H9 (cell line): ENCODE measurements around the gene BICD1. TPM values are rescaled to one million over a fixed set of nuclear protein-coding genes. Genes with fewer than 3 reads are reported as not detected.

ENCODE experiments used
- DNase-seq: peaks from one replicate; pipeline ENCODE4 v3.0.0-alpha.2; 2017
- H2AFZ ChIP-seq: one replicate; pipeline ENCODE4 v1.6.1; 2013; ENCODE audit warnings: mild to moderate bottlenecking, low read length, control low read depth, moderate library complexity
- H2AK5ac ChIP-seq: 2 replicates; pipeline ENCODE4 v1.6.1; 2013; ENCODE audit warnings: low read length, control low read depth, mixed read lengths; ENCODE audit not compliant: insufficient read length
- H2BK120ac ChIP-seq: one replicate; pipeline ENCODE4 v1.6.1; 2013; ENCODE audit warnings: low read depth, mild to moderate bottlenecking, low read length, control low read depth, inconsistent platforms; ENCODE audit not compliant: poor library complexity, severe bottlenecking
- H2BK12ac ChIP-seq: 2 replicates; pipeline ENCODE4 v1.6.1; 2013; ENCODE audit warnings: low read length, control low read depth, mixed read lengths, low read depth; ENCODE audit not compliant: insufficient read length
- H2BK15ac ChIP-seq: 2 replicates; pipeline ENCODE4 v1.6.1; 2013; ENCODE audit warnings: low read depth, low read length, control low read depth
- H2BK20ac ChIP-seq: one replicate; pipeline ENCODE4 v1.6.1; 2013; ENCODE audit warnings: low read depth, mild to moderate bottlenecking, low read length, control low read depth, inconsistent platforms; ENCODE audit not compliant: poor library complexity, severe bottlenecking
- H2BK5ac ChIP-seq: 2 replicates; pipeline ENCODE4 v1.6.1; 2013; ENCODE audit warnings: low read length, control low read depth, mixed read lengths; ENCODE audit not compliant: insufficient read length
- H3K14ac ChIP-seq: 2 replicates; pipeline ENCODE4 v1.6.1; 2013; ENCODE audit warnings: low read length, control low read depth; ENCODE audit not compliant: insufficient read depth
- H3K18ac ChIP-seq: 2 replicates; pipeline ENCODE4 v1.6.1; 2013; ENCODE audit warnings: low read depth, mild to moderate bottlenecking, mixed read lengths, low read length, control low read depth; ENCODE audit not compliant: insufficient read length
- H3K23ac ChIP-seq: 2 replicates; pipeline ENCODE4 v1.6.1; 2013; ENCODE audit warnings: low read length, control low read depth, mixed read lengths, low read depth; ENCODE audit not compliant: insufficient read length
- H3K23me2 ChIP-seq: 2 replicates; pipeline ENCODE4 v1.6.1; 2013; ENCODE audit warnings: low read depth, mild to moderate bottlenecking, mixed read lengths, low read length, control low read depth; ENCODE audit not compliant: insufficient read length, poor library complexity, severe bottlenecking
- H3K27ac ChIP-seq: 2 replicates; pipeline ENCODE4 v1.5.1; 2013; ENCODE audit warnings: low read length, control low read depth, mixed read lengths, low read depth; ENCODE audit not compliant: insufficient read length
- H3K27me3 ChIP-seq: 2 replicates; pipeline ENCODE4 v1.6.1; 2013; ENCODE audit warnings: low read length, control low read depth, inconsistent platforms; ENCODE audit not compliant: insufficient read depth
- H3K4ac ChIP-seq: 2 replicates; pipeline ENCODE4 v1.6.1; 2013; ENCODE audit warnings: low read depth, mild to moderate bottlenecking, control low read depth, inconsistent platforms, low read length, moderate library complexity
- H3K4me1 ChIP-seq: 2 replicates; pipeline ENCODE4 v1.6.1; 2013; ENCODE audit warnings: low read length, control low read depth, inconsistent platforms; ENCODE audit not compliant: insufficient read depth
- H3K4me2 ChIP-seq: 2 replicates; pipeline ENCODE4 v1.6.1; 2013; ENCODE audit warnings: low read length, control low read depth, mixed read lengths; ENCODE audit not compliant: insufficient read length, insufficient read depth
- H3K56ac ChIP-seq: 2 replicates; pipeline ENCODE4 v1.6.1; 2013; ENCODE audit warnings: low read depth, mild to moderate bottlenecking, mixed read lengths, low read length, control low read depth; ENCODE audit not compliant: insufficient read length
- H3K79me1 ChIP-seq: 2 replicates; pipeline ENCODE4 v1.6.1; 2013; ENCODE audit warnings: low read depth, mild to moderate bottlenecking, moderate library complexity, low read length, control low read depth, inconsistent platforms; ENCODE audit not compliant: insufficient read depth, poor library complexity, severe bottlenecking
- H3K79me2 ChIP-seq: 2 replicates; pipeline ENCODE4 v1.6.1; 2013; ENCODE audit warnings: low read length, control low read depth, inconsistent platforms; ENCODE audit not compliant: insufficient read depth
- H3K9ac ChIP-seq: 2 replicates; pipeline ENCODE4 v1.6.1; 2013; ENCODE audit warnings: low read length, control low read depth, mixed read lengths; ENCODE audit not compliant: insufficient read length; ENCODE audit errors: extremely low read depth
- H3K9me3 ChIP-seq: one replicate; pipeline ENCODE4 v1.6.1; 2013; ENCODE audit warnings: low read depth, low read length, inconsistent platforms; ENCODE audit not compliant: control insufficient read depth
- H3T11ph ChIP-seq: one replicate; pipeline ENCODE4 v1.6.1; 2013; ENCODE audit warnings: mild to moderate bottlenecking, low read length, control low read depth, inconsistent platforms
- H4K20me1 ChIP-seq: one replicate; pipeline ENCODE4 v1.6.1; 2013; ENCODE audit not compliant: control insufficient read depth, insufficient read length, insufficient read depth
- H4K5ac ChIP-seq: 2 replicates; pipeline ENCODE4 v1.6.1; 2013; ENCODE audit warnings: low read depth, mild to moderate bottlenecking, mixed read lengths, low read length, control low read depth; ENCODE audit not compliant: insufficient read length
- H4K8ac ChIP-seq: replicated peaks from 2 replicates; pipeline ENCODE4 v1.6.1; 2013; ENCODE audit warnings: low read length, control low read depth, mixed read lengths, low read depth; ENCODE audit not compliant: insufficient read length
- H4K91ac ChIP-seq: 2 replicates; pipeline ENCODE4 v1.6.1; 2013; ENCODE audit warnings: low read depth, mild to moderate bottlenecking, moderate library complexity, mixed read lengths, low read length, control low read depth; ENCODE audit not compliant: insufficient read length
- H3K27ac Mint-ChIP-seq, 3 experiments: 2 replicates in 2 of 3; 3 replicates in 1 of 3; pipeline ENCODE4 v1.8.0; 2020 to 2021; ENCODE audit warnings: mixed read lengths in 3 of 3, mild to moderate bottlenecking in 1 of 3, moderate library complexity in 1 of 3
- H3K27me3 Mint-ChIP-seq: 2 replicates; pipeline ENCODE4 v1.8.0; 2021; ENCODE audit warnings: low read depth, mild to moderate bottlenecking, moderate library complexity, mixed read lengths
- H3K36me3 Mint-ChIP-seq, 3 experiments: 2 replicates in 2 of 3; 3 replicates in 1 of 3; pipeline ENCODE4 v1.8.0; 2020 to 2021; ENCODE audit warnings: low read depth in 3 of 3, mixed read lengths in 3 of 3; ENCODE audit not compliant: insufficient read depth in 1 of 3
- H3K4me1 Mint-ChIP-seq, 2 experiments: 2 replicates each; pipeline ENCODE4 v1.8.0; 2020; ENCODE audit warnings: mixed read lengths in 2 of 2
- H3K4me3 Mint-ChIP-seq, 2 experiments: 2 replicates in 1 of 2; 3 replicates in 1 of 2; pipeline ENCODE4 v1.8.0; 2020 to 2021; ENCODE audit warnings: mild to moderate bottlenecking in 2 of 2, mixed read lengths in 2 of 2, moderate library complexity in 1 of 2
- H3K9me3 Mint-ChIP-seq, 2 experiments: 2 replicates in 1 of 2; 3 replicates in 1 of 2; pipeline ENCODE4 v1.8.0; 2020; ENCODE audit warnings: mild to moderate bottlenecking in 2 of 2, mixed read lengths in 2 of 2, moderate library complexity in 1 of 2
- CTCF ChIP-seq: fragments of 200-600 bp; sonication (generic); conservative IDR thresholded peaks from 3 replicates; pipeline ENCODE4 v1.8.0; 2021; ENCODE audit warnings: antibody characterized with exemption, mild to moderate bottlenecking
- WGBS: extraction: QIAGEN DNeasy Blood & Tissue Kit; methylation state at CpG from one replicate; pipeline ENCODE4 v1.1.7; 2013; ENCODE audit warnings: missing lambda C conversion rate, low lambda C conversion rate, mixed read lengths; ENCODE audit not compliant: insufficient read length; ENCODE audit errors: extremely low coverage; 5-methylcytosine and 5-hydroxymethylcytosine counted together
- total RNA-seq: library from RNA; stranded (reverse); gene quantifications from 2 replicates; pipeline ENCODE4 v1.2.1, GENCODE V29; 2021

Gene BICD1
- total RNA-seq, 1 experiment from 2014 or later = 134 TPM

GRCh38 chr12:32163596-32163995 lies 56.9 kb downstream of the BICD1 start:
- DNase-seq = no peak
- Histone ChIP-seq H3K56ac (no peak overlapping the region), H3K23ac (no peak overlapping the region), H2AFZ (no peak overlapping the region), H3K4ac (no peak overlapping the region), H4K5ac (no peak overlapping the region), H3K4me2 (no peak overlapping the region), H3K9me3 (no peaks in the 10 kb centered on the region), H2BK5ac (no peak overlapping the region), H4K91ac (no peak overlapping the region), H3K23me2 (no peaks in the 10 kb centered on the region), H2BK12ac (no peak overlapping the region), H2BK15ac (no peak overlapping the region), H2AK5ac (no peak overlapping the region), H3K79me2 (no peaks in the 10 kb centered on the region; the same call in 1 of the 2 replicates), H3K27me3 (no peaks in the 10 kb centered on the region), H3K18ac (no peak overlapping the region), H3K9ac (no peak overlapping the region), H2BK120ac (no peak overlapping the region), H3K4me1 (no peaks in the 10 kb centered on the region; the same call in 1 of the 2 replicates), H4K20me1 (no peaks in the 10 kb centered on the region), H3K27ac (no peak overlapping the region), H3K14ac (no peak overlapping the region), H3T11ph (no peak overlapping the region), H2BK20ac (no peak overlapping the region), H4K8ac (no peak overlapping the region), H3K79me1 (no peaks in the 10 kb centered on the region)
- no peaks in the 10 kb centered on the region for H3K9me3 Mint-ChIP-seq
- no peak overlapping the region for H3K4me3 Mint-ChIP-seq
- no peak overlapping the region for H3K27ac Mint-ChIP-seq
- H3K27me3 Mint-ChIP-seq = no peaks in the 10 kb centered on the region
- peaks cover 4 to 30% (median 19%) of the 10 kb centered on the region in 3 experiments; a peak in 6 of 7 replicates for H3K36me3 Mint-ChIP-seq
- WGBS = no CpG with 5 or more reads among the region's 2 CpGs
- peaks cover 5 to 9% of the 10 kb centered on the region in 2 experiments for H3K4me1 Mint-ChIP-seq
- no peak for TF ChIP-seq CTCF
